ENCODE results near the gene SLC22A14. TPM values are rescaled to one million over a fixed set of nuclear protein-coding genes. Genes with fewer than 3 reads are reported as not detected.

The SLC22A14 gene
- total RNA-seq, 1 experiment from 2014 or later, result 0.13 TPM

DNA sequence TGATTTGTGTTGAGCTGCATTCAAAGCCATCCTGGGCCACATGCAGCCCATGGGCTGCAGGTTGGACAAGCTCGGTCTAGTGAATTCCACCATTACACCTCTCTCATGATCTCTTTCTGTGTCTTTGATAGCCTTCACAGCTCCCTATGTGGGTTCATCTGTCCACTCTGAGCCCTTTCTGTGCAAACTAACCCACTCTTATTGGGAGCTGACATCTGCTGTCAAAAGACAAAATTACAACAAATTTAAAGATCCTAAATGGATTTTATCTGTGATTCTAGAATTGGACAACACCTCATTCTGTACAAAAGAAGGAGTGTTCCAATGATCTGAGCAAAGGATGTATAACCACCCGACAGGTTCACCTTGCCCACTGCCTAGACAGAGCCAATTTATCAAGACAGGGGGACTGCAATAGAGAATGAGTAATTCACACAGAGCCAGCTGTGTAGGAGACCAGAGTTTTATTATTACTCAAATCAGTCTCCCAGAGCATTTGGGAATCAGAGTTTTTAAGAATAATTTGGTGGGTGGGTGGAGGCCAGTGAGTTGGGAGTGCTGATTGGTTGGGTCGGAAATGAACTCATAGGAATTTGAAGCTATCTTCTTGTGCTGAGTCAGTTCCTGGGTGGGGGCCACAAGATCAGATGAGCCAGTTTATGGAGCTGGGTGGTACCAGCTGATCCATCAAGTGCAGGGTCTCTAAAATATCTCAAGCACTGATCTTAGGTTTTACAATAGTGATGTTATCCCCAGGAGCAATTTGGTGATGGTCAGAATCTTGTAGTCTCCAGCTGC is 61.9 kb downstream of the SLC22A14 start:
- Histone ChIP-seq H3K4me1 (ENCODE audit: control insufficient read depth, insufficient read depth, low read length) (no peaks in the 10 kb centered on the region), H3K36me3 (ENCODE audit: control insufficient read depth, insufficient read depth, low read length) (no peaks in the 10 kb centered on the region), H3K9me3 (ENCODE audit: control insufficient read depth, insufficient read depth, low read depth, low read length) (no peaks in the 10 kb centered on the region), H3K4me3 (ENCODE audit: low read depth in 2 of 2, low read length in 2 of 2) (no peak overlapping the region), H3K27me3 (ENCODE audit: control insufficient read depth, insufficient read depth, low read length) (no peaks in the 10 kb centered on the region; the same call in 1 of the 2 replicates), H3K27ac (ENCODE audit: low read length) (no peak overlapping the region)
- DNase-seq (ENCODE audit: low read depth, low spot score) (no peak), ATAC-seq (no peak)
- BruUV-seq (replicated peaks), result no TSS peak
- ChIA-PET POLR2A (no interaction called here), CTCF (interaction anchor here (0.9 kb wide), 1 partner anchor 226 kb away, joined by 3 read pairs; no protein-coding TSS in a partner anchor)
- intact Hi-C loops (cut with micrococcal nuclease; ENCODE audit: unreplicated experiment) (no loop called here), in situ Hi-C loops (cut with HindIII; ENCODE audit: low pct_unique_long_range_greater_than_20kb, low sequenced_read_pairs) (no loop called here)
- TF ChIP-seq, protein P1, sequence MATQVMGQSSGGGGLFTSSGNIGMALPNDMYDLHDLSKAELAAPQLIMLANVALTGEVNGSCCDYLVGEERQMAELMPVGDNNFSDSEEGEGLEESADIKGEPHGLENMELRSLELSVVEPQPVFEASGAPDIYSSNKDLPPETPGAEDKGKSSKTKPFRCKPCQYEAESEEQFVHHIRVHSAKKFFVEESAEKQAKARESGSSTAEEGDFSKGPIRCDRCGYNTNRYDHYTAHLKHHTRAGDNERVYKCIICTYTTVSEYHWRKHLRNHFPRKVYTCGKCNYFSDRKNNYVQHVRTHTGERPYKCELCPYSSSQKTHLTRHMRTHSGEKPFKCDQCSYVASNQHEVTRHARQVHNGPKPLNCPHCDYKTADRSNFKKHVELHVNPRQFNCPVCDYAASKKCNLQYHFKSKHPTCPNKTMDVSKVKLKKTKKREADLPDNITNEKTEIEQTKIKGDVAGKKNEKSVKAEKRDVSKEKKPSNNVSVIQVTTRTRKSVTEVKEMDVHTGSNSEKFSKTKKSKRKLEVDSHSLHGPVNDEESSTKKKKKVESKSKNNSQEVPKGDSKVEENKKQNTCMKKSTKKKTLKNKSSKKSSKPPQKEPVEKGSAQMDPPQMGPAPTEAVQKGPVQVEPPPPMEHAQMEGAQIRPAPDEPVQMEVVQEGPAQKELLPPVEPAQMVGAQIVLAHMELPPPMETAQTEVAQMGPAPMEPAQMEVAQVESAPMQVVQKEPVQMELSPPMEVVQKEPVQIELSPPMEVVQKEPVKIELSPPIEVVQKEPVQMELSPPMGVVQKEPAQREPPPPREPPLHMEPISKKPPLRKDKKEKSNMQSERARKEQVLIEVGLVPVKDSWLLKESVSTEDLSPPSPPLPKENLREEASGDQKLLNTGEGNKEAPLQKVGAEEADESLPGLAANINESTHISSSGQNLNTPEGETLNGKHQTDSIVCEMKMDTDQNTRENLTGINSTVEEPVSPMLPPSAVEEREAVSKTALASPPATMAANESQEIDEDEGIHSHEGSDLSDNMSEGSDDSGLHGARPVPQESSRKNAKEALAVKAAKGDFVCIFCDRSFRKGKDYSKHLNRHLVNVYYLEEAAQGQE (IDR thresholded peaks at IDR 0.05; ENCODE audit: insufficient read depth in 1 of 2, low read depth in 2 of 2, low read length in 1 of 2), result no peak
- no peak for TF ChIP-seq SIN3A (IDR thresholded peaks at IDR 0.05; ENCODE audit: borderline replicate concordance, insufficient read depth, low read depth, low read length)
- peak; percentile 18; the same call in 1 of the 2 replicates for TF ChIP-seq CTCF (IDR thresholded peaks at IDR 0.05)
- TF ChIP-seq POLR2AphosphoS5 (IDR thresholded peaks at IDR 0.05; ENCODE audit: low read depth, low read length), result no peak
- no peak for TF ChIP-seq TCF7L2 (IDR thresholded peaks at IDR 0.05; ENCODE audit: low read depth, low read length)

GRCh38 chr3:38345879-38346586 is 63.9 kb downstream of the SLC22A14 start:
- DNase-seq (ENCODE audit: low read depth, low spot score) (no peak), ATAC-seq (peak; percentile 75)
- Histone ChIP-seq H3K4me1 (ENCODE audit: control insufficient read depth, insufficient read depth, low read length) (no peaks in the 10 kb centered on the region), H3K27me3 (ENCODE audit: control insufficient read depth, insufficient read depth, low read length) (no peaks in the 10 kb centered on the region), H3K27ac (ENCODE audit: low read length) (peak overlapping the region; percentile 54), H3K36me3 (ENCODE audit: control insufficient read depth, insufficient read depth, low read length) (no peaks in the 10 kb centered on the region), H3K9me3 (ENCODE audit: control insufficient read depth, insufficient read depth, low read depth, low read length) (no peaks in the 10 kb centered on the region), H3K4me3 (ENCODE audit: low read depth in 2 of 2, low read length in 2 of 2) (peak overlapping the region; percentile 67 to 71)
- in situ Hi-C loops (cut with HindIII; ENCODE audit: low pct_unique_long_range_greater_than_20kb, low sequenced_read_pairs) (no loop called here), intact Hi-C loops (cut with micrococcal nuclease; ENCODE audit: unreplicated experiment) (loop anchor here (2.0 kb wide), 1 partner anchor 135 kb away; no protein-coding TSS in a partner anchor)
- no TSS peak for BruUV-seq (replicated peaks)
- CTCF ChIA-PET, result interaction anchor here (2.1 kb wide), 1 partner anchor 134 kb away, joined by 8 read pairs; no protein-coding TSS in a partner anchor
- POLR2A ChIA-PET, result no interaction called here
- TF ChIP-seq, protein P1 (IDR thresholded peaks at IDR 0.05; ENCODE audit: insufficient read depth in 1 of 2, low read depth in 2 of 2, low read length in 1 of 2), result no peak
- TF ChIP-seq SIN3A (IDR thresholded peaks at IDR 0.05; ENCODE audit: borderline replicate concordance, insufficient read depth, low read depth, low read length) (no peak), TCF7L2 (IDR thresholded peaks at IDR 0.05; ENCODE audit: low read depth, low read length) (no peak), CTCF (IDR thresholded peaks at IDR 0.05) (no peak), POLR2AphosphoS5 (IDR thresholded peaks at IDR 0.05; ENCODE audit: low read depth, low read length) (no peak)

Data from Panc1 (cell line).